Measurements from ENCODE around the gene SH3TC2. TPM values are rescaled to one million over a fixed set of nuclear protein-coding genes. Genes with fewer than 3 reads are reported as not detected.

SH3TC2 gene
- total RNA-seq, 1 donor from 2014 or later: 0.92 TPM

- ATAC-seq (no peak), DNase-seq (no peak)
- no peak for TF ChIP-seq CTCF (IDR thresholded peaks at IDR 0.05)
- Histone ChIP-seq H3K4me1 (no peaks in the 10 kb centered on the region), H3K4me3 (no peak overlapping the region), H3K27me3 (ENCODE audit: low read depth) (no peaks in the 10 kb centered on the region), H3K27ac (no peak overlapping the region), H3K9me3 (no peaks in the 10 kb centered on the region), H3K36me3 (no peaks in the 10 kb centered on the region)
- intact Hi-C loops (cut with DNase I): no loop called here
Observed at GRCh38 chr5:149027636-149028035, 35.2 kb downstream of the SH3TC2 start.

- no peaks in the 10 kb centered on the region for H3K27me3 ChIP-seq (ENCODE audit: low read depth)
- no peak for TF ChIP-seq CTCF (IDR thresholded peaks at IDR 0.05)
- no peaks in the 10 kb centered on the region for H3K36me3 ChIP-seq
- no peaks in the 10 kb centered on the region for H3K4me1 ChIP-seq
- H3K9me3 ChIP-seq: no peaks in the 10 kb centered on the region
- ATAC-seq (no peak), DNase-seq (no peak)
- intact Hi-C loops (cut with DNase I): no loop called here
- no peak overlapping the region for H3K27ac ChIP-seq
- no peak overlapping the region for H3K4me3 ChIP-seq
Observed at GRCh38 chr5:149024943-149025342, 37.9 kb downstream of the SH3TC2 start.

GRCh38 chr5:149024477-149024876 is 38.4 kb downstream of the SH3TC2 start:
- no peak overlapping the region for H3K4me3 ChIP-seq
- DNase-seq (no peak), ATAC-seq (no peak)
- H3K9me3 ChIP-seq: no peaks in the 10 kb centered on the region
- intact Hi-C loops (cut with DNase I): no loop called here
- no peaks in the 10 kb centered on the region for H3K36me3 ChIP-seq
- TF ChIP-seq CTCF (IDR thresholded peaks at IDR 0.05): no peak
- no peaks in the 10 kb centered on the region for H3K4me1 ChIP-seq
- no peaks in the 10 kb centered on the region for H3K27me3 ChIP-seq (ENCODE audit: low read depth)
- no peak overlapping the region for H3K27ac ChIP-seq

- Histone ChIP-seq H3K4me1 (no peaks in the 10 kb centered on the region), H3K27me3 (ENCODE audit: low read depth) (no peaks in the 10 kb centered on the region), H3K9me3 (no peaks in the 10 kb centered on the region), H3K27ac (no peak overlapping the region), H3K36me3 (no peaks in the 10 kb centered on the region), H3K4me3 (no peak overlapping the region)
- intact Hi-C loops (cut with DNase I): no loop called here
- ATAC-seq: no peak
- no peak for DNase-seq
- TF ChIP-seq CTCF (IDR thresholded peaks at IDR 0.05): no peak
Observed at GRCh38 chr5:149022200-149022599, 40.7 kb downstream of the SH3TC2 start.

GRCh38 chr5:149019679-149020078 is 43.2 kb downstream of the SH3TC2 start:
- ATAC-seq: no peak
- no peaks in the 10 kb centered on the region for H3K27me3 ChIP-seq (ENCODE audit: low read depth)
- H3K36me3 ChIP-seq: no peaks in the 10 kb centered on the region

More at GRCh38 chr5:149019679-149020078, 43.2 kb downstream of the SH3TC2 start:
- no peak for DNase-seq
- Histone ChIP-seq H3K4me1 (no peaks in the 10 kb centered on the region), H3K27ac (no peak overlapping the region), H3K9me3 (no peaks in the 10 kb centered on the region), H3K4me3 (no peak overlapping the region)
- TF ChIP-seq CTCF (IDR thresholded peaks at IDR 0.05): no peak
- intact Hi-C loops (cut with DNase I): no loop called here
